K562 (cell line): ENCODE measurements around the gene ZNF43. TPM values are rescaled to one million over a fixed set of nuclear protein-coding genes. Genes with fewer than 3 reads are reported as not detected.

ENCODE experiments used
- ATAC-seq: fragments of 200-7000 bp; cut with Tn5 transposase; 3 replicates; pipeline ENCODE4 v1.9.1; 2020; ENCODE audit warnings: moderate library complexity
- BruUV-seq: library from RNA; stranded (reverse); fragments of 400-500 nt; replicated peaks from 2 replicates; lab custom pipeline; 2021; lab: Mats Ljungman, UMichigan
- CTCF ChIA-PET: fragments of 300-600 bp; formaldehyde crosslinking; extraction: SDS; loops from one replicate; lab custom pipeline; 2021; ENCODE audit warnings: low intra/inter-chr PET ratio; lab: Yijun Ruan, JAX
- POLR2A ChIA-PET: fragments of 300-600, 350-650 bp; sonication (Branson Sonifier 250); formaldehyde crosslinking; extraction: SDS; loops from one replicate; lab custom pipeline; 2021; ENCODE audit warnings: antibody characterized with exemption, inconsistent platforms; lab: Yijun Ruan, JAX
- DNase-seq, 4 experiments: peaks; one replicate each; pipeline versions ENCODE4 v3.0.0 to v3.0.0-alpha.2; 2011 to 2018; ENCODE audit warnings: low spot score in 3 of 4, mixed read lengths in 3 of 4; ENCODE audit errors: extremely low read depth in 1 of 4
- FAIRE-seq: peaks from 2 replicates; lab custom pipeline; 2011; peaks lifted over from hg19 to GRCh38; lab: Jason Lieb, UNC
- H2AFZ ChIP-seq: 2 replicates; pipeline ENCODE4 v1.6.0; 2011; ENCODE audit warnings: low read depth, low read length, control low read depth, inconsistent platforms
- H3K27ac ChIP-seq: fragments of 200-600 bp; 3 replicates; pipeline ENCODE4 v1.8.0; 2011; ENCODE audit warnings: low read depth, mild to moderate bottlenecking, control low read depth, inconsistent platforms, low read length, moderate library complexity, mixed read lengths; ENCODE audit errors: extremely low read depth
- H3K27me3 ChIP-seq, 2 experiments: fragments of 300-600 bp in 1 of 2; 2 replicates in 1 of 2; 3 replicates in 1 of 2; pipeline versions ENCODE4 v1.6.0 to v1.8.0; 2011; ENCODE audit warnings: inconsistent platforms in 2 of 2, low read length in 2 of 2, mild to moderate bottlenecking in 1 of 2, mixed read lengths in 1 of 2, moderate library complexity in 1 of 2; ENCODE audit not compliant: control insufficient read depth in 2 of 2, insufficient read depth in 2 of 2
- H3K36me3 ChIP-seq: fragments of 300-600 bp; 3 replicates; pipeline ENCODE4 v1.8.0; 2011; ENCODE audit warnings: mild to moderate bottlenecking, low read length, inconsistent platforms; ENCODE audit not compliant: control insufficient read depth, insufficient read depth
- H3K4me1 ChIP-seq, 2 experiments: fragments of 200-600 bp in 1 of 2; replicated peaks in 1 of 2; 2 replicates in 1 of 2; 3 replicates in 1 of 2; pipeline versions ENCODE4 v1.5.1 to v1.8.0; 2011; ENCODE audit warnings: inconsistent platforms in 2 of 2, low read length in 2 of 2, mild to moderate bottlenecking in 1 of 2, mixed read lengths in 1 of 2, moderate library complexity in 1 of 2; ENCODE audit not compliant: control insufficient read depth in 2 of 2, insufficient read depth in 2 of 2
- H3K4me2 ChIP-seq: 2 replicates; pipeline ENCODE4 v1.6.1; 2011; ENCODE audit warnings: low read length, control low read depth, inconsistent platforms, mixed read lengths; ENCODE audit not compliant: insufficient read depth
- H3K4me3 ChIP-seq: fragments of 200-600 bp; sonication (generic), shearing (Covaris generic); 2 replicates; pipeline ENCODE4 v1.5.1; 2016; ENCODE audit warnings: control low read depth, inconsistent platforms
- H3K79me2 ChIP-seq: fragments of 200-600 bp; 3 replicates; pipeline ENCODE4 v1.8.0; 2011; ENCODE audit warnings: low read length, inconsistent platforms; ENCODE audit not compliant: control insufficient read depth, insufficient read depth
- H3K9ac ChIP-seq, 2 experiments: 2 replicates each; pipeline versions ENCODE4 v1.6.0 to v1.6.1; 2011; ENCODE audit warnings: low read depth in 2 of 2, low read length in 2 of 2, control low read depth in 1 of 2, inconsistent platforms in 1 of 2, mild to moderate bottlenecking in 1 of 2, mixed read lengths in 1 of 2; ENCODE audit not compliant: insufficient read depth in 1 of 2
- H3K9me1 ChIP-seq: one replicate; pipeline ENCODE4 v1.6.0; 2011; ENCODE audit warnings: inconsistent platforms, mild to moderate bottlenecking, low read length, moderate library complexity; ENCODE audit not compliant: control insufficient read depth, insufficient read depth
- H3K9me3 ChIP-seq: replicated peaks from 2 replicates; pipeline ENCODE4 v1.5.1; 2011; ENCODE audit warnings: low read depth, low read length, inconsistent platforms; ENCODE audit not compliant: control insufficient read depth, insufficient read depth
- H4K20me1 ChIP-seq: replicated peaks from 2 replicates; pipeline ENCODE4 v1.6.1; 2011; ENCODE audit warnings: low read length, inconsistent platforms, mixed read lengths; ENCODE audit not compliant: control insufficient read depth, insufficient read depth
- BRD4 ChIP-seq: fragments of 200-600 bp; sonication (generic); IDR thresholded peaks from 2 replicates; pipeline ENCODE4 v1.6.1; 2017; ENCODE audit warnings: inconsistent platforms
- EGR1 ChIP-seq: fragments of 450-650 bp; conservative IDR thresholded peaks from 2 replicates; pipeline ENCODE4 v1.6.1; 2017; ENCODE audit warnings: mild to moderate bottlenecking
- MYBL2 ChIP-seq, 2 experiments: fragments of 450-650 bp in 1 of 2; sonication (generic) in 1 of 2; formaldehyde crosslinking in 1 of 2; IDR thresholded peaks; 2 replicates each; pipeline versions ENCODE4 v1.6.1 to v1.8.1; 2017 to 2022; ENCODE audit warnings: borderline replicate concordance in 1 of 2, inconsistent platforms in 1 of 2, low read depth in 1 of 2, mild to moderate bottlenecking in 1 of 2, missing genetic modification reagents in 1 of 2, moderate library complexity in 1 of 2
- PRPF4 ChIP-seq: fragments of 200-400 bp; formaldehyde crosslinking; IDR thresholded peaks from one replicate; pipeline ENCODE4 v1.6.1; 2017; ENCODE audit warnings: low read length, low read depth, mild to moderate bottlenecking; ENCODE audit not compliant: insufficient read depth, poor library complexity, severe bottlenecking
- RFX7 ChIP-seq: fragments of 250-450 bp; sonication (Bioruptor Pico); IDR thresholded peaks from 2 replicates; pipeline ENCODE4 v1.5.1; 2021; ENCODE audit warnings: mild to moderate bottlenecking
- ZHX1 ChIP-seq: fragments of 150-350 bp; conservative IDR thresholded peaks from 2 replicates; pipeline ENCODE4 v1.6.1; 2014; ENCODE audit warnings: low read length
- WGBS: fragments of 100-300 bp; shearing (Covaris generic); methylation state at CpG from one replicate; pipeline ENCODE4 v1.1.6; 2016; ENCODE audit warnings: low coverage, mixed read lengths; ENCODE audit not compliant: insufficient coverage; ENCODE audit errors: missing lambda C conversion rate; 5-methylcytosine and 5-hydroxymethylcytosine counted together
- in situ Hi-C: fragments of 300-500 bp; cut with MboI; formaldehyde crosslinking; loops from 4 replicates; pipeline ENCODE4 v1.15.0; 2018; ENCODE audit warnings: inconsistent platforms, mixed read lengths
- intact Hi-C: fragments of 100-400 bp; cut with micrococcal nuclease; formaldehyde crosslinking; loops from 2 replicates; pipeline ENCODE4 v1.14.2; 2022
- polyA plus RNA-seq, 8 experiments: library from polyadenylated mRNA; depleted of rRNA in 4 of 8; stranded (reverse) in 5 of 8; unstranded in 3 of 8; fragments of >200 nt; fragmentation: Nextera tagmentation in 2 of 8; fragmentation: Illumina TruSeq in 1 of 8; extraction: Ambion mirVana in 2 of 8; extraction: Trizol in 1 of 8; gene quantifications; 2 replicates each; pipeline versions ENCODE4 v1.2.1 to v1.2.3, GENCODE V29; 2011 to 2014; ENCODE audit warnings: inconsistent platforms in 1 of 8, missing spikeins in 1 of 8
- total RNA-seq, 7 experiments: library from RNA; depleted of rRNA in 6 of 7; stranded (reverse); fragments of >200 nt in 6 of 7; fragmentation: Illumina TruSeq in 2 of 7; extraction: Trizol in 2 of 7; gene quantifications; 2 replicates each; pipeline versions ENCODE4 v1.2.1 to v1.2.3, GENCODE V29; 2011 to 2021; ENCODE audit warnings: low replicate concordance in 1 of 7
- TF ChIP-seq, protein P1 (sequence below): sonication (generic); formaldehyde crosslinking; IDR thresholded peaks from 2 replicates; pipeline ENCODE4 v1.8.0; 2023; ENCODE audit warnings: mild to moderate bottlenecking, missing genetic modification reagents
- TF ChIP-seq, protein P2 (sequence below): fragments of 450-650 bp; formaldehyde crosslinking; IDR thresholded peaks from 2 replicates; pipeline ENCODE4 v1.4.0; 2020; ENCODE audit warnings: mild to moderate bottlenecking, mixed read lengths
- TF ChIP-seq, protein P3 (sequence below): fragments of 250-450 bp; sonication (Bioruptor Pico); IDR thresholded peaks from 2 replicates; pipeline ENCODE4 v1.8.0; 2021; ENCODE audit warnings: borderline replicate concordance, mild to moderate bottlenecking, moderate library complexity; ENCODE audit not compliant: poor library complexity, severe bottlenecking
- TF ChIP-seq, protein P4 (sequence below): conservative IDR thresholded peaks from 2 replicates; pipeline ENCODE4 v1.6.1; 2011; ENCODE audit warnings: low read depth, mild to moderate bottlenecking, low read length; ENCODE audit not compliant: control insufficient read depth

Gene ZNF43
- total and polyA plus RNA-seq, 9 of the 15 experiments (the other 6 are each of a cell fraction or from before 2014, with no cell fraction given) = 3.6 to 18.6 (median 9.2) TPM

DNA sequence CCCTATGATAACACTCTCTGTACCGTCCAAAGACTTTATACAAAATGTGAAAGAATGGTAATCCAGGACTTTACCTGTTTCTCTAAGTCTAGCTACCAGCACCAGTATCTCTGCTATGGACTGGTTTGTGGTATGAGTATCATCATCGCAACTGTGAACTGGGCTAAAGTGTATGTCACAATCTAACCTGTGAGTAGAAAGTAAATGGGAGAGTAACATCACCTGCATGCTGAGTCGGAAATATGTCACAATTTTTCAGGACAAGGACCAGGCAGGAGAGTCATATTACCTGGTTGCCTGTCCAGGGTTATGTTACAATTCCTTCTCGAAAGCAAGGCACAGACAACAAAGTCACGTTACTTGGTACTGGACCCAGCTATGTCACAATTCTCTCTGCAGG, 5.1 kb upstream of the ZNF43 start:
- no peak for TF ChIP-seq EGR1
- TF ChIP-seq, protein P1, sequence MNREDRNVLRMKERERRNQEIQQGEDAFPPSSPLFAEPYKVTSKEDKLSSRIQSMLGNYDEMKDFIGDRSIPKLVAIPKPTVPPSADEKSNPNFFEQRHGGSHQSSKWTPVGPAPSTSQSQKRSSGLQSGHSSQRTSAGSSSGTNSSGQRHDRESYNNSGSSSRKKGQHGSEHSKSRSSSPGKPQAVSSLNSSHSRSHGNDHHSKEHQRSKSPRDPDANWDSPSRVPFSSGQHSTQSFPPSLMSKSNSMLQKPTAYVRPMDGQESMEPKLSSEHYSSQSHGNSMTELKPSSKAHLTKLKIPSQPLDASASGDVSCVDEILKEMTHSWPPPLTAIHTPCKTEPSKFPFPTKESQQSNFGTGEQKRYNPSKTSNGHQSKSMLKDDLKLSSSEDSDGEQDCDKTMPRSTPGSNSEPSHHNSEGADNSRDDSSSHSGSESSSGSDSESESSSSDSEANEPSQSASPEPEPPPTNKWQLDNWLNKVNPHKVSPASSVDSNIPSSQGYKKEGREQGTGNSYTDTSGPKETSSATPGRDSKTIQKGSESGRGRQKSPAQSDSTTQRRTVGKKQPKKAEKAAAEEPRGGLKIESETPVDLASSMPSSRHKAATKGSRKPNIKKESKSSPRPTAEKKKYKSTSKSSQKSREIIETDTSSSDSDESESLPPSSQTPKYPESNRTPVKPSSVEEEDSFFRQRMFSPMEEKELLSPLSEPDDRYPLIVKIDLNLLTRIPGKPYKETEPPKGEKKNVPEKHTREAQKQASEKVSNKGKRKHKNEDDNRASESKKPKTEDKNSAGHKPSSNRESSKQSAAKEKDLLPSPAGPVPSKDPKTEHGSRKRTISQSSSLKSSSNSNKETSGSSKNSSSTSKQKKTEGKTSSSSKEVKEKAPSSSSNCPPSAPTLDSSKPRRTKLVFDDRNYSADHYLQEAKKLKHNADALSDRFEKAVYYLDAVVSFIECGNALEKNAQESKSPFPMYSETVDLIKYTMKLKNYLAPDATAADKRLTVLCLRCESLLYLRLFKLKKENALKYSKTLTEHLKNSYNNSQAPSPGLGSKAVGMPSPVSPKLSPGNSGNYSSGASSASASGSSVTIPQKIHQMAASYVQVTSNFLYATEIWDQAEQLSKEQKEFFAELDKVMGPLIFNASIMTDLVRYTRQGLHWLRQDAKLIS (CRISPR knock-in tag) = no peak
- TF ChIP-seq, protein P2, sequence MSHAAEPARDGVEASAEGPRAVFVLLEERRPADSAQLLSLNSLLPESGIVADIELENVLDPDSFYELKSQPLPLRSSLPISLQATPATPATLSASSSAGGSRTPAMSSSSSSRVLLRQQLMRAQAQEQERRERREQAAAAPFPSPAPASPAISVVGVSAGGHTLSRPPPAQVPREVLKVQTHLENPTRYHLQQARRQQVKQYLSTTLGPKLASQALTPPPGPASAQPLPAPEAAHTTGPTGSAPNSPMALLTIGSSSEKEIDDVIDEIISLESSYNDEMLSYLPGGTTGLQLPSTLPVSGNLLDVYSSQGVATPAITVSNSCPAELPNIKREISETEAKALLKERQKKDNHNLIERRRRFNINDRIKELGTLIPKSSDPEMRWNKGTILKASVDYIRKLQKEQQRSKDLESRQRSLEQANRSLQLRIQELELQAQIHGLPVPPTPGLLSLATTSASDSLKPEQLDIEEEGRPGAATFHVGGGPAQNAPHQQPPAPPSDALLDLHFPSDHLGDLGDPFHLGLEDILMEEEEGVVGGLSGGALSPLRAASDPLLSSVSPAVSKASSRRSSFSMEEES = no peak
- no peak for TF ChIP-seq RFX7 (CRISPR knock-in tag)
- TF ChIP-seq, protein P3, sequence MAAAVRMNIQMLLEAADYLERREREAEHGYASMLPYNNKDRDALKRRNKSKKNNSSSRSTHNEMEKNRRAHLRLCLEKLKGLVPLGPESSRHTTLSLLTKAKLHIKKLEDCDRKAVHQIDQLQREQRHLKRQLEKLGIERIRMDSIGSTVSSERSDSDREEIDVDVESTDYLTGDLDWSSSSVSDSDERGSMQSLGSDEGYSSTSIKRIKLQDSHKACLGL (CRISPR knock-in tag) = no peak
- no peak for TF ChIP-seq ZHX1
- no peak for TF ChIP-seq PRPF4
- no peak for TF ChIP-seq MYBL2 (IDR thresholded peaks at IDR 0.05; ENCODE audit: low read depth)
- no peak for TF ChIP-seq MYBL2 (CRISPR knock-in tag; IDR thresholded peaks at IDR 0.05; ENCODE audit: borderline replicate concordance)
- no peak for TF ChIP-seq BRD4
- TF ChIP-seq, protein P4, sequence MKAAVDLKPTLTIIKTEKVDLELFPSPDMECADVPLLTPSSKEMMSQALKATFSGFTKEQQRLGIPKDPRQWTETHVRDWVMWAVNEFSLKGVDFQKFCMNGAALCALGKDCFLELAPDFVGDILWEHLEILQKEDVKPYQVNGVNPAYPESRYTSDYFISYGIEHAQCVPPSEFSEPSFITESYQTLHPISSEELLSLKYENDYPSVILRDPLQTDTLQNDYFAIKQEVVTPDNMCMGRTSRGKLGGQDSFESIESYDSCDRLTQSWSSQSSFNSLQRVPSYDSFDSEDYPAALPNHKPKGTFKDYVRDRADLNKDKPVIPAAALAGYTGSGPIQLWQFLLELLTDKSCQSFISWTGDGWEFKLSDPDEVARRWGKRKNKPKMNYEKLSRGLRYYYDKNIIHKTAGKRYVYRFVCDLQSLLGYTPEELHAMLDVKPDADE = no peak
- Histone ChIP-seq H3K9ac (no peak overlapping the region), H4K20me1 (no peaks in the 10 kb centered on the region), H3K79me2 (no peaks in the 10 kb centered on the region), H3K4me3 (no peak overlapping the region), H3K4me2 (no peak overlapping the region), H3K4me1 (0 out of 5 replicates have a peak, but pooled peaks cover 0 to 2% of the 10 kb centered on the region in 2 experiments), H2AFZ (no peak overlapping the region), H3K36me3 (peaks cover 25% of the 10 kb centered on the region), H3K9me1 (no peaks in the 10 kb centered on the region), H3K9me3 (no peaks in the 10 kb centered on the region), H3K27ac (no peak overlapping the region), H3K27me3 (no peaks in the 10 kb centered on the region)
- ChIA-PET CTCF (no interaction called here), POLR2A (no interaction called here)
- WGBS = 44% methylated on average over 5 of the region's 5 CpGs
- in situ Hi-C loops (no loop called here), intact Hi-C loops (no loop called here)
- no peak for FAIRE-seq
- no TSS peak for BruUV-seq
- no peak for ATAC-seq
- DNase-seq = no peak
